Activated CD4-positive, alpha-beta T cell treated with anti-CD3 and anti-CD28 coated beads for 24 hours (primary cell): ENCODE measurements around the gene GRIK4.

ENCODE experiments used
- DNase-seq, 2 donors: peaks; one replicate each; pipeline ENCODE4 v3.0.0-alpha.2; 2020; ENCODE audit warnings: low read depth in 2 of 2

The GRIK4 gene

DNA sequence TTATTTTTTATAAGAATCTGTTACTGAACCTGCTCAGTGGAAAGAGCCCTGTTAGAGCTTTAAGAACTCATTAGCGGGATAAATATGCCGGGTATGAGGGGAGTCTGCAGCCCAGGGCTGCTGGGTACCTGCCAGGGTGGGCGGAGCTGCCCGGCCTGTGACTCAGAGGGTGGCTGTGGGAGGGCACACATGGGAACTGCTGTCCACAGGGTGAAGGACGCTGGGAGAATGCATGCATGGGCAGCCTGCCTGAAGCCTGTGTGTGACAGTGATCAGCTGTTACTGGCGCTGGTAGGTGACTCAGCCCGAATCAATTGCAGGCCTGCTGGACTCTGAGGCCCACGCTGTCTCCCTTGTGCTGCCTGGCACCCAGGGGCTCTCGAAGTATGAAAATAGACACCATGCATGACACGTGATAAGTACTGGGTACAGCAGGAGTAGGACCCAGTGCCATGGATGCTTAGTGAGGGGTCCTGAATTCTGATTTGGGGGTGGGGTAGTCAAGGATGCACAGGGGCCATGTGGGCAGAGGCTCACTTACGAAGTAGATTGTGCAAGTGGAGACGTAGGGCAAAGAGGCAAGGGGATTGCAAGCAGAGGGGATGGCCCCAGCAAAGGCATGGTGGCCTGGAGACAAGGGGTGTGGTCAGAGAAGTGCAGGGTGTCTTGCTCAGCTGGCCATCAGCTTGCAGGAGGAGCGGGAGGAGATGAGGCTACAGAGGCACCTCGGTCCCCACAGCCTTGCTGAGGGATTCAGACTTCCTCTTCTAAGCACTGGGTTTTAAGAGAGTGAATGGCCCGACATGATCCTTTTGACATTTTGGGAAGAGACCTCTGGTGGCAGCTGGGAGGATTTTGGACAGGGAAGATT lies 36.5 kb downstream of the GRIK4 start:
- DNase-seq, result no peak

- DNase-seq, result no peak
Observed at GRCh38 chr11:120548682-120549209, 37.2 kb downstream of the GRIK4 start.

DNA sequence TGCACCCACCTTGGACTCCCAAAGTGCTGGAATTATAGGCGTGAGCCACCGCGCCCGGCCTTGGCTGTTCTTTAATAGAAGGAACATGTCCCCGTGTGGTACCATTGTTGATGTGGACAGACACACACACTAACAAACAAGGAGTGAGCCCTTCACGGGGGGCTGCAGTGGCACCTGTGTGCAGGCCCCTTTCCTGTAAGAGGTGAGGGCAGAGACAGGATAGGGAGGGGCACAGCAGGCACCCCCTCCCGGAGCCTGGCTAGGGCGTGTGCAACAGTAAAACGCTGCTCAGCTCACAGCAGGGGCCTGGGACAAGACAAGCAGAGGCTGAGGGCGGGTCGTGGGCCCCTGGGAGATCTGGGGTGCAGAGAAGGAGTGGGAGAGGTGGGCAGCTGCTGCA lies 37.8 kb downstream of the GRIK4 start:
- DNase-seq, result no peak

- no peak for DNase-seq
Observed at GRCh38 chr11:120550007-120550406, 38.5 kb downstream of the GRIK4 start.

DNA sequence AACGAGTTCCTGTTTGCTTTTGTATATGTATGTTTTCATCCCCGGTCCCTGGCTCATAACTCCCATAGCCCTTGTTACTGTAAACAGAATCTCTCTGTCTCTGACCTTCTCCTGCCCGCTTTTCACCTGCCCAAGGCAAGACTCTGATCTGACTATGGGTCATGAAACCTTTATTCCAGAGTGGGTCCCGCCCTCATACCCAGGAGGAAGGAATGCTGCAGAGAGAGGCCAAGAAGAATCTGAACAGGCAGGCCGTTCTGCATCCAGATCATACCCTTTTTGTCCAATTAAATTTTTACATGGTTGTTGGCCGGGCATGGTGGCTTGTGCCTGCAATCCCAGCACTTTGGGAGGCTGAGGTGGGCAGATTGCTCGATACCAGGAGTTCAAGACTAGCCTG lies 39.6 kb downstream of the GRIK4 start:
- DNase-seq, result no peak

GRCh38 chr11:120554766-120555432 lies 43.4 kb downstream of the GRIK4 start:
- DNase-seq, result no peak

- no peak for DNase-seq
Observed at GRCh38 chr11:120555433-120555773, 43.9 kb downstream of the GRIK4 start.

DNA sequence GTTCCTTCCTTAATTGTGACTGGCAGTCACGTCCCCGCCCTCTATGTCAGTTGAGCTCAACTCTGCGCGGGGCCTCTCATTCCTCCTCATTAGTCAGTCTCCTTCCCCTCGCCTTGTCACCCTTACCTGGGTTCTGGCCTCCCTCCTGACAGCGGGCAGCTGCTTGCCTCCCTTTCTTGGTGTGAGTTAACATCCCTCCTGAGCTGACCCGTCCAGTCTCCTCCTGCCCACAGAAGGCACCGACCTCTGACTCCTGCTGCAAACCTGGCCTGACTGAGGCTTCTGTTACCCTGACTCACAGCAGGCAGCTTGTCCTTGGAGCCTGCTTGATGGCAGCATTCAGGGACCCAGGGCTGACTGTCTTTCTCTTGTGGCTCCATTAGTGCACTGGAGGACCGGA lies 45.2 kb downstream of the GRIK4 start:
- no peak for DNase-seq

GRCh38 chr11:120558744-120559431 lies 47.3 kb downstream of the GRIK4 start:
- DNase-seq, result no peak

DNA sequence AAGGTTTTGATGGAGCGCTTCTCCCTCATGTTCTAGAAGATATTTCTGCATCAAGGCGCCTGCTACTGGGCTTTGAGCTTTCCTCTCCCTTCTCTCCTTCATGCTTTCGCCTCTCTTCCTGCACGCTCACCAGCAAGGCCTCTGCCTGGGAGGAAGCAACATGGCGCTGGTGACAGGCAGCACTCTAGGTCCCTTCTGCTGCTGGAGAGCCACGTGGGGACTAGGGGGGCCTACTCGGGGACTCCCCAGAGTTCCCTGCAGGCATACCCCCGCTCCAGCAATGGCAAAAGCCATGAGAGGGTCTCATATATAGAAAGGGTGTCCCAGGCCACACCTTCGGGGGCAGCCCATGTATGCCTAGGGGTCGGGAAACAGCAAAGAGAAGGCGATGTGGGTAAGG lies 49.7 kb downstream of the GRIK4 start:
- DNase-seq, result no peak

DNA sequence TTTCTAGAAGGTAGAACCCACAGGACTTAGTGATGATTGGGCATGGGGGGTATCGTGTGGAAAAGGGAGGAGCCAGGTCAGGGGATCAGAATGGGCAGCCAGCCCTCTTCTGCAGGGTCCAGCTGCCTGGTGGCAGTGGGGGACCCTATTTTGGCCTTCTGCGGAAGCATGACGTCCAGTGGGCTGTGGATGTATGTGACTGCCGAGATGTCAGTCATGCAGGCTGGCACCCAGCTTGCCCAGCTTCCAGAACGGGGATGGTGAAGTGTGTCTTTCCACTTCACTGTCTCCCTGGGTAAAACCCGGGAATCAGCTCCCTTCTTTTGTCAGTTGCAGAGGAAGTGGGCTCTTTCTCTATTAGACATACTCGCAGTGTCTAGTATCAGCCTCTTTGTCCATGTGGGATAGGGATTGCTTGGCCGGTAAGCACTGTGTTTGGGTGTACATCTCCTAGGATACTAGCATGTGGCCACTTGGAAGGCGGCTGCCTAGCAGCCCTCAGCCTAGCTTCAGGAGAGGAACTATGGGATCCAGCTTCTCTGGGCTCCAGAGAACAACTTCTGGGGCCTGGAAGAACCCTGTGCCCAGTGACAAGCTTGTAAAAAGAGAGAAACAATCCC lies 51.4 kb downstream of the GRIK4 start:
- DNase-seq, result no peak

- no peak for DNase-seq
Observed at GRCh38 chr11:120563703-120564572, 52.4 kb downstream of the GRIK4 start.

DNA sequence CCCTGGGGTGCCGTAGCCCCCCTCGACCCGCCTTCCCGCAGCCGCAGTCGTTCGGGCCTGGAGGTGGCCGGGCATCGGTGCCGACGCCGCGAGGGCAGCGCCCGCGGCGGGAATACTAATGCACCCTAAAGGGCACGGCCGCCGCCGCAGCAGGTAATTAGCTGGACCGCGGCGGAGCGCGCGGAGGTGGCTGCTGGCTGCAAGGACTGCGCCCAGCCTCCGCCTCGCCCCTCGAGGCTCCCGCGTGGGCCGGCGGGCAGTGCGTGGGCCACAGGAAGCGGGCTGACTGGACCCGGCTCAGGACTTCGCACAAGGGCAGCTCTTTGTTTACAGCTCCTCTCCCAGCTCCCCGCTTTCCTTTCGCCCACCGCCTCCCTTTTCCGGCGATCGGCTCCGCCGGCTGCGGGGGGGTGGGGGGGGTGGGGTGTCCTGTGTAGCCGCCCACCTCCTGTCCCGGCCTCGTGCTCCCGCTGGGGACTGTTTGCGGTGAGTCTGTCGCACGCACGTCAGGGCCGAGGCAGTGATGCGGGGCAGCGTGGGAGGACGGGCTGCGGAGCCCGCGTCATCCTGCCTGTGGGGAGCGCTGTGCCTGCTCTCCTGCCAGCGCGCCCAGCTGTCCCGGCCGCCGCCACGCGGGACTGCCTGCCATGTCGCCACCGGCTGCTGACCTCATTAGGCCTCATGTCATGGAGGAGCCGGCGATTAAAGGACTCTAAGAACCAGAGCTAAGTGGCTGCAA lies 53.2 kb downstream of the GRIK4 start:
- peak in 1 of 2 donors; percentile 11 for DNase-seq

- DNase-seq, result no peak
Observed at GRCh38 chr11:120565466-120566155, 54.1 kb downstream of the GRIK4 start.

DNA sequence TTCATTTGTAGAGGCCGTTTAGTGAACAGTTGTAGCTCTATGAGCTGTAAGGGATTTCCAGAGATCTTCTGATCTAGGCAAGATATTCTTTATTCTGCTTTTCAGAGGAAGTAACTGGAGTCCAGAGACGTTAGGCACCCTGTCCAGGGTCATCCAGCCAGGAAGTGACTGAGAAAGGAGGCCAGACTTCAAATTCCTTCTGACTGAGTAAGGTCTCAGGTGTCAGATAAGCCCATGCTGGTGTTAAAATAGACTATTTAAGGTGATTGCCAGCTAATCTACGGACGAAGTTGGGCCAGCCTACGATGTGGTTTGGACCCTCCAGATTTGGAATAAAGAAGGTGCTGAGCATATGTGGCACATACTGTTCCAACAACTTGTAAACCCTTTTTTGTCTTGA lies 54.6 kb downstream of the GRIK4 start:
- no peak for DNase-seq

DNA sequence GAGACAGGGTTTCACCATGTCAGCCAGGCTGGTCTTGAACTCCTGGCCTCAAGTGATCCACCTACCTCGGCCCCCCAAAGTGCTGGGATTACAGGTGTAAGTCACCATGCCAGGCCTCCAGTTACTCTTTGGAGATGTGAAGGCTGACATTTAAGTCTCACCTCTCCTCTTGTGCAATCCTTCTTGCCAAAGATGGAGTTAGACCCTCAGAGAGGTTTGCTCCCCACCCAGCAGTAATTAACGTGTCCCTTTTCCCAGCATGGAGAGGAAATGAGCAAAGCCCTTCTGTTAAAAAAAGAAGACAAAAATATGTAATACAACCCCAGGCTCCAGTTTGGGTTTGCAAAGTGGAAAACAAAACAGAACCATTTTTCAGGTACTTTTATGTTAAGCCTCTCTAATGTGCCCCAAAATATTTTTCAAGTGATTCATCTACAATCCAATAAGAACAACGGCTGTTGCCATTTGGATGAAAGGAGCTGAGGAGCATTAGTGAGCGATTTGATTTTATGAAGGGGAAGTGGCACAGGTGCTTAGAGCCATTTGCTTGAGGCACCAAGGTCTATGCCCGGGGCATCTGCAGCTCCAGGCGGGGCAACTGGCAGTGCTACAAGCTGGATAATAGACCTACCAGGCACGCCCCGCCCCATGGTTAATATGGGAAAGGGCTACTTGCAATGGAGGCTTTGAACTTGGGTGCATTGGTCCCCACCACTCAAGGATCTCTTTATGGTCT lies 57.2 kb downstream of the GRIK4 start:
- DNase-seq, result no peak

DNA sequence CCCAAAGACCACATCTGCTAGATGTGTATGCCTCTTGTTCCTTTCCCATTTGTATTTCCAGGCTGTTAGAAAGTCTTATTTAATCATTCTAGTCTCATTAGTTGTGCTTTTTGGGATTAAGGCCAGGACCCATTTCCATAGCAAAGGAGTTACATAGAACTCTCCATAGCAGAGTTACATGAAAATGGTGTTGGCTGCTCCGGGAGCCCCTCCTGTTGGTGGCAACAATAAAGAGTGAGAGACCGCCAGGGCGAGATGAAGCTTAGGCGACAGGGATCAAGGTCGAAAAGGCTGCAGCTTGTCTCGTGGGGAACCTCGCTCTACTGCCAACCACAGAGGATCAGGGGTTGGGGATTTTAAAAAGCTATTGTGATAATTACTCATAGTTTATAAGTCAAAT lies 58.3 kb downstream of the GRIK4 start:
- no peak for DNase-seq

DNA sequence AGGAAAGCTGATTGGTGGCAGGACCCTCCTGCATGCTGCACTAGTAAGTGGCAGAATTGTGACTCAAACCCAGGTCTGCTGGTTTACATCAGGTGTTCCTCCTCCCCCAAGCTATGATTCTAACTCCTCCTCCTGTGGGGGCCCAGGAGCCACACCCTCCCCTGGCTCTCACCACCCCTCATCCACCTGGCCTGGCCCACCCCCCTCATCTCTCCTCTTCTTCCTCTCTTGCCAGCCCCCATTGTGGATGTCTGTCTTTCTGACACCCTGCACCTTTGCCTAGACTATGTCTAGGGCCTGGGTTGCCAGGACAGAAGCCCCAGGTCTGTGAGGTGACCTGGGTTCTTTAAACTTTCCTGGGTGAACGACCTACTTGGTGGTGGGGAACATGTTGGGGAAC lies 59.9 kb downstream of the GRIK4 start:
- no peak for DNase-seq

DNA sequence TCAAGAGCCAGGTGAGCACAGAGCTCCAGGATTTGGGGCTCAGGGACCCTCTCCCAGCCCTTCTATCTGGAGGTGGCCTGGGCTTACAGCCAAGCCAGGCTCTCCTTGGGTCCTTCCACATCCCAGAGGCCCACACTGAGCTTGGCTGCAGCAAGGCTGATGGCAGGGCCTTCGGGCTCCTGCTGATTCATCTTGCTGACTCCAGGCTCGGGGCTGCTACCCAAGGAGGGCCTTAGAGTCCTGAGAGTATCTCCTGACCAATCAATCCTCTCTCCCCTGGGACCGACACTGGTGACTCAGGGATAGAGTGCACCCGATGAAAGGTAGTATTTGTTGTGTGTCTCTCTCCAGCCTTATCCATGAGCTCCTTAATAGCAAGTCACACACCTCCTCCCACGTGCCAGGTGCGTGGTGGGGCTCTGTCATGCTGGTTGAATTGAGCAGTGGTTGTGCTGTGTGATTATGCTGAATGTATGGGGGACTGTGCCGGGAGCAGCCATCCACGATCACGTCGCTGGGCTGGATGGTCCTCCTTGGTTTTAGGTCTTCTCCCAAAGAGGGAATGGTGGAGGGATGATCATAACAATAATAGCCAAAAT lies 62.3 kb downstream of the GRIK4 start:
- DNase-seq, result no peak
